HG03095 (cell line): ENCODE data around the gene D2HGDH.
"Not testable (repeated sequence)": the region's sequence is repeated elsewhere in the genome, so short reads cannot be mapped to it uniquely, and the experiment has no call there.

Experiments used
- ATAC-seq: cut with Tn5 transposase; IDR thresholded peaks from one replicate; pipeline ENCODE4 v1.9.1; 2021; ENCODE audit warnings: moderate library complexity; ENCODE audit not compliant: unreplicated experiment

The D2HGDH gene

GRCh38 chr2:241817821-241818215 lies 83.4 kb downstream of the D2HGDH start:
- not testable (repeated sequence) for ATAC-seq
